HepG2 (cell line): Measurements from ENCODE around the gene RAP1A. TPM values are rescaled to one million over a fixed set of nuclear protein-coding genes. Genes with fewer than 3 reads are reported as not detected.

ENCODE experiments used
- ASH2L ChIP-seq: fragments of 300-600, 200-600 bp; sonication (generic); IDR thresholded peaks from 2 replicates; pipeline ENCODE4 v1.7.0; 2017; ENCODE audit warnings: low read depth, mild to moderate bottlenecking, moderate library complexity, mixed read lengths, low read length; ENCODE audit not compliant: insufficient read length
- FLYWCH1 ChIP-seq: sonication (generic); formaldehyde crosslinking; IDR thresholded peaks from 2 replicates; pipeline ENCODE4 v1.8.1; 2023; ENCODE audit warnings: mild to moderate bottlenecking, missing genetic modification reagents
- RBFOX2 ChIP-seq: fragments of 200-400 bp; formaldehyde crosslinking; IDR thresholded peaks from 2 replicates; pipeline ENCODE4 v1.6.1; 2017; ENCODE audit warnings: low read depth, mild to moderate bottlenecking, low read length
- SIN3A ChIP-seq: IDR thresholded peaks from 2 replicates; pipeline ENCODE4 v1.6.1; 2011; ENCODE audit warnings: low read depth, mild to moderate bottlenecking, control low read depth, low read length, borderline replicate concordance
- SP4 ChIP-seq: sonication (generic); formaldehyde crosslinking; IDR thresholded peaks from 2 replicates; pipeline ENCODE4 v1.8.1; 2023; ENCODE audit warnings: mild to moderate bottlenecking, missing genetic modification reagents
- SRY ChIP-seq: sonication (generic); formaldehyde crosslinking; IDR thresholded peaks from 2 replicates; pipeline ENCODE4 v1.8.0; 2022; ENCODE audit warnings: mild to moderate bottlenecking, missing genetic modification reagents
- THAP11 ChIP-seq: IDR thresholded peaks from 2 replicates; pipeline ENCODE4 v1.6.1; 2016; ENCODE audit warnings: missing biosample characterization, missing genetic modification reagents
- TMF1 ChIP-seq: sonication (generic); formaldehyde crosslinking; IDR thresholded peaks from 2 replicates; pipeline ENCODE4 v1.8.1; 2022; ENCODE audit warnings: low read depth, missing genetic modification reagents
- ZBTB20 ChIP-seq: sonication (generic); formaldehyde crosslinking; IDR thresholded peaks from 2 replicates; pipeline ENCODE4 v1.8.1; 2023; ENCODE audit warnings: missing genetic modification reagents, low read depth, mild to moderate bottlenecking, borderline replicate concordance
- ZNF75D ChIP-seq: sonication (generic); formaldehyde crosslinking; IDR thresholded peaks from 2 replicates; pipeline ENCODE4 v1.8.1; 2023; ENCODE audit warnings: missing genetic modification reagents, mild to moderate bottlenecking, borderline replicate concordance
- ZNF782 ChIP-seq: sonication (generic); formaldehyde crosslinking; IDR thresholded peaks from 2 replicates; pipeline ENCODE4 v1.4.0; 2020; ENCODE audit warnings: missing genetic modification reagents, mild to moderate bottlenecking, borderline replicate concordance
- polyA plus RNA-seq, 8 experiments: library from polyadenylated mRNA; depleted of rRNA in 3 of 8; stranded (reverse) in 7 of 8; unstranded in 1 of 8; fragments of >200 nt; fragmentation: Illumina TruSeq in 4 of 8; extraction: Trizol in 4 of 8; gene quantifications; 2 replicates each; pipeline versions ENCODE4 v1.2.1 to v1.2.3, GENCODE V29; 2011 to 2016; ENCODE audit warnings: low read depth in 4 of 8, missing spikeins in 1 of 8, mixed read lengths in 1 of 8; ENCODE audit not compliant: insufficient read depth in 1 of 8
- total RNA-seq, 5 experiments: library from RNA; depleted of rRNA; stranded (reverse); fragments of >200 nt; fragmentation: Illumina TruSeq; extraction: Trizol; gene quantifications; 2 replicates each; pipeline ENCODE4 v1.2.3, GENCODE V29; 2016; ENCODE audit warnings: low read depth in 1 of 5
- TF ChIP-seq, protein P1 (sequence below): sonication (generic); formaldehyde crosslinking; IDR thresholded peaks from 2 replicates; pipeline ENCODE4 v1.5.1; 2020; ENCODE audit warnings: mild to moderate bottlenecking, moderate library complexity, missing genetic modification reagents
- TF ChIP-seq, protein P2 (sequence below): sonication (generic); formaldehyde crosslinking; IDR thresholded peaks from one replicate; pipeline ENCODE4 v1.5.1; 2020; ENCODE audit warnings: mild to moderate bottlenecking, missing genetic modification reagents; ENCODE audit errors: not compliant biosample characterization
- TF ChIP-seq, protein P3 (sequence below): sonication (generic); formaldehyde crosslinking; IDR thresholded peaks from 2 replicates; pipeline ENCODE4 v1.4.0; 2020; ENCODE audit warnings: missing genetic modification reagents
- TF ChIP-seq, protein P4 (sequence below): sonication (generic); formaldehyde crosslinking; conservative IDR thresholded peaks from 2 replicates; pipeline ENCODE4 v1.4.0; 2020; ENCODE audit warnings: missing genetic modification reagents

RAP1A gene
- total and polyA plus RNA-seq, 2 of the 13 experiments (the other 11 are each of a cell fraction or from before 2014, with no cell fraction given) = 19.0 to 20.7 TPM

DNA sequence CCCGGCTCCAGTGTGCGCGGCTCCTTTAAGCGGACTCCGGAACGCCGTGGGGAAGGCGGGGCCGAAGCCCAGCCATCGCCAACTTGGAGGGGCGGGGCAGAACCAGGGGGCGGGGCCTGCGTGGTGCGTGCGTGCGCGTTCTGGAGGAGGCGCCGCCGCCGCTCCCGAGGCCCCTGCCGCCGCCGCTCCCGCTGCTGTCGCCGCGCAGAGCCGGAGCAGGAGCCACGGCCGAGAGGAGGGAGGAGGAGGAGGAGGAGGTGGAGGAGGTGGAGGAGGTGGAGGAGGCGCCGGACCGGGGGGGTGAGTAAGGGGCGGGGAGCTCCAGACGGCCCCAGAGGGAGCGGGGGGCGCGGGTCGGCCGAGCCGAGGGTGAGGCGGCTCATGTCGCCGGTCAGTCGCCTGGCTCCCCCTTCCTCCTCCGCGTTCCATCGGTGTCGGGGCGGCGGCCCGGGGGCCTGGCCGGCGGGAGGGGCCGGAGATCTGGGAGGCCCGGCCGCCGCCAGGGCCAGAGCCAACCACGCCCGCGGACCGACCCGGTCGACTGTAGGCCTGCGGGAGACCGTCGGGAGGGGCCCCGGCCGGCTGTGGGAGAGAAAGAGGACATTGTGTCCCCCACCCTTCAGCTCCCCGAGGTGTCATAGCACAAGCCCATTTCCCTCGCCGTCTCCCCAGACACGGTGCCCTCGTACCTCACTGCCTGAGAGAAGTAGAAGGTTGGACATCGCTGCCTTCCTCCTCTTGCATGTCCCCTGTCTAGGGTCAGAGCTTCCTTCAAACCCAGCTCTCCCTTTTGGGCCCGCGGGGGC lies at the start of gene RAP1A (continued):
- TF ChIP-seq FLYWCH1 (CRISPR knock-in tag) (no peak), TMF1 (CRISPR knock-in tag) (no peak), SP4 (CRISPR knock-in tag) (peak; percentile 50; the same call in 1 of the 2 replicates), SIN3A (no peak), ZNF75D (no peak), ZNF782 (CRISPR knock-in tag) (no peak), SRY (CRISPR knock-in tag) (no peak), ZBTB20 (CRISPR knock-in tag) (no peak), RBFOX2 (peak; percentile 79), ASH2L (peak; percentile 63), THAP11 (CRISPR knock-in tag) (peak; percentile 22; the same call in 1 of the 2 replicates)
- TF ChIP-seq, protein P1, sequence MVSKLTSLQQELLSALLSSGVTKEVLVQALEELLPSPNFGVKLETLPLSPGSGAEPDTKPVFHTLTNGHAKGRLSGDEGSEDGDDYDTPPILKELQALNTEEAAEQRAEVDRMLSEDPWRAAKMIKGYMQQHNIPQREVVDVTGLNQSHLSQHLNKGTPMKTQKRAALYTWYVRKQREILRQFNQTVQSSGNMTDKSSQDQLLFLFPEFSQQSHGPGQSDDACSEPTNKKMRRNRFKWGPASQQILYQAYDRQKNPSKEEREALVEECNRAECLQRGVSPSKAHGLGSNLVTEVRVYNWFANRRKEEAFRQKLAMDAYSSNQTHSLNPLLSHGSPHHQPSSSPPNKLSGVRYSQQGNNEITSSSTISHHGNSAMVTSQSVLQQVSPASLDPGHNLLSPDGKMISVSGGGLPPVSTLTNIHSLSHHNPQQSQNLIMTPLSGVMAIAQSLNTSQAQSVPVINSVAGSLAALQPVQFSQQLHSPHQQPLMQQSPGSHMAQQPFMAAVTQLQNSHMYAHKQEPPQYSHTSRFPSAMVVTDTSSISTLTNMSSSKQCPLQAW = no peak
- TF ChIP-seq, protein P2, sequence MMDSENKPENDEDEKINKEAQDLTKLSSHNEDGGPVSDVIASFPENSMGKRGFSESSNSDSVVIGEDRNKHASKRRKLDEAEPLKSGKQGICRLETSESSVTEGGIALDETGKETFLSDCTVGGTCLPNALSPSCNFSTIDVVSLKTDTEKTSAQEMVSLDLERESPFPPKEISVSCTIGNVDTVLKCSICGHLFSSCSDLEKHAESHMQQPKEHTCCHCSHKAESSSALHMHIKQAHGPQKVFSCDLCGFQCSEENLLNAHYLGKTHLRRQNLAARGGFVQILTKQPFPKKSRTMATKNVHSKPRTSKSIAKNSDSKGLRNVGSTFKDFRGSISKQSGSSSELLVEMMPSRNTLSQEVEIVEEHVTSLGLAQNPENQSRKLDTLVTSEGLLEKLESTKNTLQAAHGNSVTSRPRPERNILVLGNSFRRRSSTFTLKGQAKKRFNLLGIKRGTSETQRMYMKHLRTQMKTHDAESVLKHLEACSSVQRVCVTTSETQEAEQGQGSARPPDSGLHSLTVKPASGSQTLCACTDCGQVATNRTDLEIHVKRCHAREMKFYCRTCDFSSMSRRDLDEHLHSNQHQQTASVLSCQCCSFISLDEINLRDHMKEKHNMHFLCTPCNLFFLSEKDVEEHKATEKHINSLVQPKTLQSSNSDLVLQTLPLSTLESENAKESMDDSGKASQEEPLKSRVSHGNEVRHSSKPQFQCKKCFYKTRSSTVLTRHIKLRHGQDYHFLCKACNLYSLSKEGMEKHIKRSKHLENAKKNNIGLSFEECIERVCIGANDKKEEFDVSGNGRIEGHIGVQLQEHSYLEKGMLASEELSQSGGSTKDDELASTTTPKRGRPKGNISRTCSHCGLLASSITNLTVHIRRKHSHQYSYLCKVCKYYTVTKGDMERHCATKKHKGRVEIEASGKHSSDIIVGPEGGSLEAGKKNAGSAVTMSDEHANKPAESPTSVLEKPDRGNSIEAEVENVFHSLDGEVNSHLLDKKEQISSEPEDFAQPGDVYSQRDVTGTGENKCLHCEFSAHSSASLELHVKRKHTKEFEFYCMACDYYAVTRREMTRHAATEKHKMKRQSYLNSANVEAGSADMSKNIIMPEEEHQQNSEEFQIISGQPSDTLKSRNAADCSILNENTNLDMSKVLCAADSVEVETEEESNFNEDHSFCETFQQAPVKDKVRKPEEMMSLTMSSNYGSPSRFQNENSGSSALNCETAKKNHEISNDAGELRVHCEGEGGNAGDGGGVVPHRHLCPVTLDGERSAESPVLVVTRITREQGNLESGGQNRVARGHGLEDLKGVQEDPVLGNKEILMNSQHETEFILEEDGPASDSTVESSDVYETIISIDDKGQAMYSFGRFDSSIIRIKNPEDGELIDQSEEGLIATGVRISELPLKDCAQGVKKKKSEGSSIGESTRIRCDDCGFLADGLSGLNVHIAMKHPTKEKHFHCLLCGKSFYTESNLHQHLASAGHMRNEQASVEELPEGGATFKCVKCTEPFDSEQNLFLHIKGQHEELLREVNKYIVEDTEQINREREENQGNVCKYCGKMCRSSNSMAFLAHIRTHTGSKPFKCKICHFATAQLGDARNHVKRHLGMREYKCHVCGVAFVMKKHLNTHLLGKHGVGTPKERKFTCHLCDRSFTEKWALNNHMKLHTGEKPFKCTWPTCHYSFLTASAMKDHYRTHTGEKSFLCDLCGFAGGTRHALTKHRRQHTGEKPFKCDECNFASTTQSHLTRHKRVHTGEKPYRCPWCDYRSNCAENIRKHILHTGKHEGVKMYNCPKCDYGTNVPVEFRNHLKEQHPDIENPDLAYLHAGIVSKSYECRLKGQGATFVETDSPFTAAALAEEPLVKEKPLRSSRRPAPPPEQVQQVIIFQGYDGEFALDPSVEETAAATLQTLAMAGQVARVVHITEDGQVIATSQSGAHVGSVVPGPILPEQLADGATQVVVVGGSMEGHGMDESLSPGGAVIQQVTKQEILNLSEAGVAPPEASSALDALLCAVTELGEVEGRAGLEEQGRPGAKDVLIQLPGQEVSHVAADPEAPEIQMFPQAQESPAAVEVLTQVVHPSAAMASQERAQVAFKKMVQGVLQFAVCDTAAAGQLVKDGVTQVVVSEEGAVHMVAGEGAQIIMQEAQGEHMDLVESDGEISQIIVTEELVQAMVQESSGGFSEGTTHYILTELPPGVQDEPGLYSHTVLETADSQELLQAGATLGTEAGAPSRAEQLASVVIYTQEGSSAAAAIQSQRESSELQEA (CRISPR knock-in tag) = peak; percentile 36
- TF ChIP-seq, protein P3, sequence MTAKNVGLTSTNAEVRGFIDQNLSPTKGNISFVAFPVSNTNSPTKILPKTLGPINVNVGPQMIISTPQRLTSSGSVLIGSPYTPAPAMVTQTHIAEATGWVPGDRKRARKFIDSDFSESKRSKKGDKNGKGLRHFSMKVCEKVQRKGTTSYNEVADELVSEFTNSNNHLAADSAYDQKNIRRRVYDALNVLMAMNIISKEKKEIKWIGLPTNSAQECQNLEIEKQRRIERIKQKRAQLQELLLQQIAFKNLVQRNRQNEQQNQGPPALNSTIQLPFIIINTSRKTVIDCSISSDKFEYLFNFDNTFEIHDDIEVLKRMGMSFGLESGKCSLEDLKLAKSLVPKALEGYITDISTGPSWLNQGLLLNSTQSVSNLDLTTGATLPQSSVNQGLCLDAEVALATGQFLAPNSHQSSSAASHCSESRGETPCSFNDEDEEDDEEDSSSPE (CRISPR knock-in tag) = 0 out of 2 replicates have a peak, but pooled peaks have one; percentile 18
- TF ChIP-seq, protein P4, sequence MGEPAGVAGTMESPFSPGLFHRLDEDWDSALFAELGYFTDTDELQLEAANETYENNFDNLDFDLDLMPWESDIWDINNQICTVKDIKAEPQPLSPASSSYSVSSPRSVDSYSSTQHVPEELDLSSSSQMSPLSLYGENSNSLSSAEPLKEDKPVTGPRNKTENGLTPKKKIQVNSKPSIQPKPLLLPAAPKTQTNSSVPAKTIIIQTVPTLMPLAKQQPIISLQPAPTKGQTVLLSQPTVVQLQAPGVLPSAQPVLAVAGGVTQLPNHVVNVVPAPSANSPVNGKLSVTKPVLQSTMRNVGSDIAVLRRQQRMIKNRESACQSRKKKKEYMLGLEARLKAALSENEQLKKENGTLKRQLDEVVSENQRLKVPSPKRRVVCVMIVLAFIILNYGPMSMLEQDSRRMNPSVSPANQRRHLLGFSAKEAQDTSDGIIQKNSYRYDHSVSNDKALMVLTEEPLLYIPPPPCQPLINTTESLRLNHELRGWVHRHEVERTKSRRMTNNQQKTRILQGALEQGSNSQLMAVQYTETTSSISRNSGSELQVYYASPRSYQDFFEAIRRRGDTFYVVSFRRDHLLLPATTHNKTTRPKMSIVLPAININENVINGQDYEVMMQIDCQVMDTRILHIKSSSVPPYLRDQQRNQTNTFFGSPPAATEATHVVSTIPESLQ (CRISPR knock-in tag) = no peak
